SU-DHL-6 (cell line): ENCODE results near the gene NOL12.

Experiments
- CTCF ChIP-seq: fragments of 200-600 bp; sonication (generic); IDR thresholded peaks from one replicate; pipeline ENCODE4 v1.5.1; 2017; ENCODE audit warnings: antibody characterized with exemption, mild to moderate bottlenecking, low read length, moderate library complexity; ENCODE audit not compliant: insufficient read depth, poor library complexity, severe bottlenecking
- EZH2phosphoT487 ChIP-seq: fragments of 200-600 bp; sonication (generic), shearing (Covaris generic); conservative IDR thresholded peaks from 2 replicates; pipeline ENCODE4 v1.6.1; 2018; ENCODE audit warnings: mild to moderate bottlenecking, antibody characterized with exemption, low read length, moderate library complexity, mixed read lengths

GRCh38 chr22:37701141-37701786, 15.1 kb downstream of the NOL12 start:
- TF ChIP-seq CTCF (no peak), EZH2phosphoT487 (no peak)
